Activated CD4-positive, CD25-positive, alpha-beta regulatory T cell (primary cell): ENCODE data around the gene PIANP.

Experiments used
- DNase-seq, 4 experiments: peaks; one replicate each; lab custom pipeline; 2025; lab: John Stamatoyannopoulos, UW

PIANP gene

GRCh38 chr12:6703631-6704030, 3.0 kb upstream of the PIANP start:
- DNase-seq, result no peak

GRCh38 chr12:6701078-6701768, 608 bp upstream of the PIANP start:
- no peak for DNase-seq

- DNase-seq, result no peak
Measured at GRCh38 chr12:6699989-6700645, 498 bp downstream of the PIANP start.

GRCh38 chr12:6699259-6699988, 1.2 kb downstream of the PIANP start:
- DNase-seq, result no peak

GRCh38 chr12:6698352-6699046, 2.1 kb downstream of the PIANP start:
- no peak for DNase-seq

- DNase-seq, result no peak
Measured at GRCh38 chr12:6697584-6698351, 2.8 kb downstream of the PIANP start.

- DNase-seq, result no peak
Measured at GRCh38 chr12:6696690-6697583, 3.7 kb downstream of the PIANP start.

GRCh38 chr12:6695313-6696045, 5.1 kb downstream of the PIANP start:
- DNase-seq, result no peak

GRCh38 chr12:6694701-6695100, 5.9 kb downstream of the PIANP start:
- DNase-seq, result no peak

- DNase-seq, result no peak
Measured at GRCh38 chr12:6693832-6694355, 6.7 kb downstream of the PIANP start.

GRCh38 chr12:6692888-6693287, 7.7 kb downstream of the PIANP start:
- no peak for DNase-seq

- DNase-seq, result no peak
Measured at GRCh38 chr12:6691473-6691872, 9.1 kb downstream of the PIANP start.

GRCh38 chr12:6688999-6689882, 11.4 kb downstream of the PIANP start, which contains the start of gene ZNF384:
ZNF384 (minus strand) TSS chr12:6689375; CDS start chr12:6679520, 9,855 bp downstream.
- DNase-seq, result peak; percentile 83 to 96 (median 91)

- DNase-seq, result peak in 2 of 4 experiments; percentile 33 to 41
Measured at GRCh38 chr12:6688543-6688998, 12.0 kb downstream of the PIANP start.

GRCh38 chr12:6685814-6686213, 14.8 kb downstream of the PIANP start:
- DNase-seq, result no peak

GRCh38 chr12:6684609-6685008, 16.0 kb downstream of the PIANP start:
- no peak for DNase-seq

- DNase-seq, result no peak
Measured at GRCh38 chr12:6676962-6677361, 23.7 kb downstream of the PIANP start.

GRCh38 chr12:6672143-6672542, 28.5 kb downstream of the PIANP start:
- no peak for DNase-seq
